HG03280 (cell line): Measurements from ENCODE around the gene PCDH12.

ENCODE experiments used
- ATAC-seq: cut with Tn5 transposase; IDR thresholded peaks from one replicate; pipeline ENCODE4 v1.9.1; 2021; ENCODE audit warnings: mild to moderate bottlenecking, moderate library complexity; ENCODE audit not compliant: unreplicated experiment

The PCDH12 gene

GRCh38 chr5:141910271-141910673, 47.7 kb downstream of the PCDH12 start:
- ATAC-seq, result no peak

GRCh38 chr5:141909212-141909611, 48.8 kb downstream of the PCDH12 start:
- no peak for ATAC-seq

GRCh38 chr5:141908796-141909195, 49.2 kb downstream of the PCDH12 start:
- ATAC-seq, result no peak

GRCh38 chr5:141906972-141907371, 51.0 kb downstream of the PCDH12 start:
- no peak for ATAC-seq

- ATAC-seq, result no peak
Measured at GRCh38 chr5:141906517-141906916, 51.5 kb downstream of the PCDH12 start.

- ATAC-seq, result no peak
Measured at GRCh38 chr5:141904551-141904950, 53.5 kb downstream of the PCDH12 start.

GRCh38 chr5:141903261-141903660, 54.7 kb downstream of the PCDH12 start:
- ATAC-seq, result no peak

GRCh38 chr5:141902015-141902814, 55.8 kb downstream of the PCDH12 start:
- no peak for ATAC-seq

GRCh38 chr5:141898448-141899049, 59.5 kb downstream of the PCDH12 start:
- ATAC-seq, result no peak

- ATAC-seq, result no peak
Measured at GRCh38 chr5:141897425-141897824, 60.6 kb downstream of the PCDH12 start.
